Measurements from ENCODE around the gene EP400.
"Not testable (repeated sequence)": the region's sequence is repeated elsewhere in the genome, so short reads cannot be mapped to it uniquely, and the experiment has no call there.

DNA sequence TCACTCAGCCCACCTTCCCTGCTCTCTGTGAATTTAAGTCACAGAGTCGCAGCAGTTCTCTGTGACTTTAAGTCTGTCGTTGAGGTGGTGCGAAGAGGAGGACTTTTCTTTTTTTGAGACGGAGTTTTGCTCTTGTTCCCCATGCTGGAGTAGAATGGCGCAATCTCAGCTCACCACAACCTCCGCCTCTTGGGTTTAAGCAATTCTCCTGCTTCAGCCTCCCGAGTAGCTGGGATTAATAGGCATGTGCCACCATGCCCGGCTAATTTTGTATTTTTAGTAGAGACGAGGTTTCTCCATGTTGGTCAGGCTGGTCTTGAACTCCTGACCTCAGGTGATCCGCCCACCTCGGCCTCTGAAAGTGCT, 35.8 kb downstream of the EP400 start:
- TF ChIP-seq POLR2AphosphoS5 (IDR thresholded peaks at IDR 0.05; ENCODE audit: low read depth, low read length); TAF1 (IDR thresholded peaks at IDR 0.05; ENCODE audit: borderline replicate concordance, low read depth, low read length): not testable (repeated sequence)
